KOPT-K1 (cell line): ENCODE results near the gene MTCH1.

Experiments
- H3K27ac ChIP-seq: fragments of 200-600 bp; sonication (generic); 2 replicates; pipeline ENCODE4 v1.5.1; 2016; ENCODE audit warnings: antibody characterized with exemption, mild to moderate bottlenecking, low read depth, low read length; ENCODE audit not compliant: poor library complexity, severe bottlenecking
- H3K36me3 ChIP-seq: fragments of 200-600 bp; sonication (generic); 2 replicates; pipeline ENCODE4 v1.5.1; 2017; ENCODE audit warnings: antibody characterized with exemption, mild to moderate bottlenecking, low read length, moderate library complexity; ENCODE audit not compliant: insufficient read depth
- H3K9me3 ChIP-seq: fragments of 200-600 bp; sonication (generic); 2 replicates; pipeline ENCODE4 v1.5.1; 2017; ENCODE audit warnings: antibody characterized with exemption, low read length, mild to moderate bottlenecking; ENCODE audit not compliant: insufficient read depth, poor library complexity, severe bottlenecking

Gene MTCH1

GRCh38 chr6:36984581-36985416 is 1.2 kb downstream of the MTCH1 start:
- H3K27ac ChIP-seq = peak overlapping the region; percentile 97
- H3K9me3 ChIP-seq = no peaks in the 10 kb centered on the region
- H3K36me3 ChIP-seq = peaks cover 43% of the 10 kb centered on the region

- Histone ChIP-seq H3K9me3 (no peaks in the 10 kb centered on the region), H3K36me3 (peaks cover 55% of the 10 kb centered on the region), H3K27ac (peak overlapping the region; percentile 97)
These were observed 2.5 kb downstream of the MTCH1 start for GRCh38 chr6:36983538-36983937.

GRCh38 chr6:36980876-36981619 is 4.9 kb downstream of the MTCH1 start:
- Histone ChIP-seq H3K27ac (peak overlapping the region; percentile 9), H3K36me3 (peaks cover 80% of the 10 kb centered on the region), H3K9me3 (no peaks in the 10 kb centered on the region)

GRCh38 chr6:36980129-36980528 is 5.9 kb downstream of the MTCH1 start:
- H3K36me3 ChIP-seq = peaks cover 89% of the 10 kb centered on the region
- H3K27ac ChIP-seq = peak overlapping the region; percentile 9
- no peaks in the 10 kb centered on the region for H3K9me3 ChIP-seq

GRCh38 chr6:36979347-36979742 is 6.7 kb downstream of the MTCH1 start:
- Histone ChIP-seq H3K36me3 (peaks cover 97% of the 10 kb centered on the region), H3K9me3 (no peaks in the 10 kb centered on the region), H3K27ac (peak overlapping the region; percentile 8)

- H3K36me3 ChIP-seq = peaks cover 99% of the 10 kb centered on the region
- no peaks in the 10 kb centered on the region for H3K9me3 ChIP-seq
- H3K27ac ChIP-seq = peak overlapping the region; percentile 8
These were observed 7.3 kb downstream of the MTCH1 start for GRCh38 chr6:36978421-36979346.

- no peaks in the 10 kb centered on the region for H3K9me3 ChIP-seq
- peaks cover 99% of the 10 kb centered on the region for H3K36me3 ChIP-seq
- H3K27ac ChIP-seq = no peak overlapping the region
These were observed 8.5 kb downstream of the MTCH1 start for GRCh38 chr6:36977470-36977941.

GRCh38 chr6:36976931-36977330 is 9.1 kb downstream of the MTCH1 start:
- no peak overlapping the region for H3K27ac ChIP-seq
- H3K9me3 ChIP-seq = no peaks in the 10 kb centered on the region
- H3K36me3 ChIP-seq = peaks cover 100% of the 10 kb centered on the region

GRCh38 chr6:36976509-36976908 is 9.5 kb downstream of the MTCH1 start:
- H3K9me3 ChIP-seq = no peaks in the 10 kb centered on the region
- H3K36me3 ChIP-seq = peaks cover 100% of the 10 kb centered on the region
- no peak overlapping the region for H3K27ac ChIP-seq

GRCh38 chr6:36976007-36976264 is 10.1 kb downstream of the MTCH1 start:
- no peak overlapping the region for H3K27ac ChIP-seq
- H3K36me3 ChIP-seq = peaks cover 100% of the 10 kb centered on the region
- no peaks in the 10 kb centered on the region for H3K9me3 ChIP-seq

- Histone ChIP-seq H3K36me3 (peaks cover 100% of the 10 kb centered on the region), H3K9me3 (no peaks in the 10 kb centered on the region), H3K27ac (no peak overlapping the region)
These were observed 10.6 kb downstream of the MTCH1 start for GRCh38 chr6:36975231-36976006.

- Histone ChIP-seq H3K36me3 (peaks cover 100% of the 10 kb centered on the region), H3K9me3 (no peaks in the 10 kb centered on the region), H3K27ac (no peak overlapping the region)
These were observed 12.3 kb downstream of the MTCH1 start for GRCh38 chr6:36973647-36974046.

GRCh38 chr6:36973190-36973589 is 12.8 kb downstream of the MTCH1 start:
- Histone ChIP-seq H3K36me3 (peaks cover 100% of the 10 kb centered on the region), H3K27ac (no peak overlapping the region), H3K9me3 (no peaks in the 10 kb centered on the region)

GRCh38 chr6:36971921-36972673 is 13.9 kb downstream of the MTCH1 start:
- Histone ChIP-seq H3K9me3 (no peaks in the 10 kb centered on the region), H3K36me3 (peaks cover 100% of the 10 kb centered on the region), H3K27ac (no peak overlapping the region)
